Heart left ventricle (tissue), 16 donors: ENCODE results near the gene SNX30. TPM values are rescaled to one million over a fixed set of nuclear protein-coding genes. Genes with fewer than 3 reads are reported as not detected.

Experiments used
- ATAC-seq, 4 donors: fragments of 200-7000 bp; cut with Tn5 transposase; one replicate each; pipeline ENCODE4 v1.9.1; 2020 to 2022; ENCODE audit warnings: moderate library complexity in 4 of 4, mild to moderate bottlenecking in 3 of 4, moderate number of reproducible peaks in 1 of 4
- DNase-seq, 5 donors: peaks; one replicate each; pipeline ENCODE4 v3.0.0-alpha.2; 2020
- H3K27ac ChIP-seq, 12 donors: fragments of 200-600 bp; sonication (generic) in 4 of 12; one replicate each; pipeline versions ENCODE4 v1.5.0 to v1.8.0; 2016 to 2022; ENCODE audit warnings: mild to moderate bottlenecking in 2 of 12
- H3K27me3 ChIP-seq, 9 donors: fragments of 200-600 bp; sonication (generic) in 2 of 9; one replicate each; pipeline versions ENCODE4 v1.5.1 to v1.8.0; 2016 to 2022; ENCODE audit warnings: mild to moderate bottlenecking in 3 of 9
- H3K36me3 ChIP-seq, 9 donors: fragments of 200-600 bp; sonication (generic) in 2 of 9; one replicate each; pipeline versions ENCODE4 v1.5.0 to v1.8.0; 2018 to 2022; ENCODE audit warnings: mild to moderate bottlenecking in 2 of 9
- H3K4me1 ChIP-seq, 12 donors: fragments of 200-600 bp; sonication (generic) in 4 of 12; one replicate each; pipeline versions ENCODE4 v1.5.0 to v1.8.0; 2016 to 2022; ENCODE audit warnings: mild to moderate bottlenecking in 3 of 12
- H3K4me3 ChIP-seq, 12 donors: fragments of 200-600 bp; sonication (generic) in 4 of 12; one replicate each; pipeline versions ENCODE4 v1.5.0 to v1.8.0; 2017 to 2022; ENCODE audit warnings: mild to moderate bottlenecking in 9 of 12, moderate library complexity in 4 of 12
- H3K9me3 ChIP-seq, 12 donors: fragments of 200-600 bp; sonication (generic) in 4 of 12; one replicate each; pipeline versions ENCODE4 v1.5.0 to v1.8.0; 2016 to 2022; ENCODE audit warnings: mild to moderate bottlenecking in 1 of 12
- CTCF ChIP-seq, 12 donors: fragments of 200-600 bp; sonication (generic) in 4 of 12; IDR thresholded peaks; one replicate each; pipeline versions ENCODE4 v1.5.0 to v1.8.0; 2018 to 2022; ENCODE audit warnings: antibody characterized with exemption in 12 of 12, mild to moderate bottlenecking in 5 of 12
- POLR2A ChIP-seq, 2 donors: fragments of 450-650 bp; IDR thresholded peaks; one replicate each; pipeline ENCODE4 v1.6.1; 2017; ENCODE audit warnings: antibody characterized with exemption in 2 of 2, mild to moderate bottlenecking in 2 of 2, moderate library complexity in 2 of 2
- WGBS, 4 donors: extraction: QIAGEN DNeasy Blood & Tissue Kit in 2 of 4; methylation state at CpG; one replicate each; pipeline versions ENCODE4 v1.1.5 to v1.1.7; 2013 to 2018; 5-methylcytosine and 5-hydroxymethylcytosine counted together
- intact Hi-C, 10 donors: fragments of 100-400 bp; cut with DNase I; formaldehyde crosslinking; loops; one replicate each; pipeline versions ENCODE4 v1.11.1 to v1.14.2; 2022
- polyA plus RNA-seq, 2 donors: library from polyadenylated mRNA; stranded (reverse); fragments of 200-250 nt; gene quantifications; one replicate each; pipeline ENCODE4 v1.2.3, GENCODE V29; 2013
- total RNA-seq, 9 donors: library from RNA; depleted of rRNA in 2 of 9; stranded (reverse); fragments of >200 nt in 2 of 9; fragmentation: NEBNext Ultra II Directional in 3 of 9; extraction: Animal tissue kit (Norgen Biotek cat#: 25700) in 3 of 9; gene quantifications; one replicate each; pipeline versions ENCODE4 v1.1.0 to v1.2.4, GENCODE V29; 2016 to 2023
- donor health status: ischemic (EF 13 %, LVEDD 7.1; RV severe dilation, severe dysfunction).
- donor health status: healthy with polysubstance abuse.
- donor health status: DM: no; HTN: yes; CAD: no.
- donor health status: DM: no; HTN: no; CAD: no.
- donor health status: ischemic (EF 25% LVEDD 6.9; RV normal size, moderate dysfunction).
- donor health status: ischemic (EF 25% LVEDD 5.7; RV mildly dilated, moderate dysfunction).
- donor health status: healthy.
- donor health status: DM: yes; HTN: yes; CAD: no.
- donor health status: ischemic (EF 35%, LVEDD 5.7; RV mildly dilated, moderate dysfunction).
- donor health status: nonischemic (EF 11% LVEDD 7.7; RV severe dilation, severe dysfunction).
- donor health status: DM: yes; HTN: yes; CAD: no.
- donor health status: PGD.
- donor health status: ischemic (EF 29% LVEDD 5.4; RV normal size, mild dysfunction).
- donor health status: nonischemic (EF 23%, LVEDD 6.1; RV moderate dilation, normal function).

The SNX30 gene
- total and polyA plus RNA-seq, 11 donors, result 0.95 to 10.3 (median 3.8) TPM

- WGBS, 4 donors, result 69 to 80% (median 71%) methylated on average over 4 of the region's 4 CpGs
- ATAC-seq (peak in 3 of 4 donors; percentile 21 to 50 (median 40)), DNase-seq (no peak)
- Histone ChIP-seq H3K4me1 (peaks cover 0 to 31% (median 5%) of the 10 kb centered on the region in 12 donors), H3K27me3 (no peaks in the 10 kb centered on the region), H3K9me3 (no peaks in the 10 kb centered on the region), H3K36me3 (peaks cover 0 to 29% (median 20%) of the 10 kb centered on the region in 9 donors), H3K4me3 (no peak overlapping the region), H3K27ac (no peak overlapping the region)
- intact Hi-C loops, result loop anchor here in 2 of 10 donors (2.0 to 5.0 kb wide), 2 partner anchors 60 kb away; no protein-coding TSS in a partner anchor
- TF ChIP-seq CTCF (IDR thresholded peaks at IDR 0.05) (no peak), POLR2A (IDR thresholded peaks at IDR 0.05) (no peak)
Observed at GRCh38 chr9:112842555-112842954, 92.0 kb downstream of the SNX30 start.

- intact Hi-C loops, result loop anchor here in 8 of 10 donors (1.0 to 5.0 kb wide), 4 partner anchors 52 to 58 kb away; no protein-coding TSS in a partner anchor
- no peaks in the 10 kb centered on the region for H3K27me3 ChIP-seq
- TF ChIP-seq POLR2A (IDR thresholded peaks at IDR 0.05) (no peak), CTCF (IDR thresholded peaks at IDR 0.05) (peak; percentile 93 to 100 (median 96))
- peaks cover 0 to 10% (median 4%) of the 10 kb centered on the region in 9 donors for H3K36me3 ChIP-seq
- no peaks in the 10 kb centered on the region for H3K9me3 ChIP-seq
- H3K27ac ChIP-seq, result no peak overlapping the region
- H3K4me1 ChIP-seq, result peaks cover 0 to 46% (median 5%) of the 10 kb centered on the region in 12 donors
- 33 to 38% (median 36%) methylated on average over 15 of the region's 15 CpGs for WGBS, 4 donors
- peak; percentile 65 to 87 (median 72) for DNase-seq
- peak in 3 of 4 donors; percentile 57 to 80 (median 75) for ATAC-seq
- no peak overlapping the region for H3K4me3 ChIP-seq
Observed at GRCh38 chr9:112844771-112845542, 94.4 kb downstream of the SNX30 start.

- WGBS, 4 donors, result 73 to 77% (median 75%) methylated on average over 14 of the region's 14 CpGs
- ATAC-seq, result peak in 1 of 4 donors; percentile 69
- TF ChIP-seq CTCF (IDR thresholded peaks at IDR 0.05), result no peak
- TF ChIP-seq POLR2A (IDR thresholded peaks at IDR 0.05), result no peak
- no peak for DNase-seq
- intact Hi-C loops, result loop anchor here in 4 of 10 donors (5.0 kb wide), 2 partner anchors 50 to 55 kb away; no protein-coding TSS in a partner anchor
- Histone ChIP-seq H3K4me1 (peaks cover 0 to 41% (median 5%) of the 10 kb centered on the region in 12 donors), H3K9me3 (no peaks in the 10 kb centered on the region), H3K36me3 (peaks cover 0 to 15% (median 6%) of the 10 kb centered on the region in 9 donors), H3K4me3 (no peak overlapping the region), H3K27ac (no peak overlapping the region), H3K27me3 (no peaks in the 10 kb centered on the region)
Observed at GRCh38 chr9:112846528-112847488, 96.2 kb downstream of the SNX30 start.
